HCT116 (cell line): Measurements from ENCODE around the gene MGA. TPM values are rescaled to one million over a fixed set of nuclear protein-coding genes. Genes with fewer than 3 reads are reported as not detected.

ENCODE experiments used
- ATAC-seq: fragments of 200-7000 bp; cut with Tn5 transposase; 2 replicates; pipeline ENCODE4 v1.9.1; 2020; ENCODE audit warnings: mild to moderate bottlenecking, moderate library complexity
- BruUV-seq: library from RNA; stranded (reverse); fragments of 400-500 nt; replicated peaks from 2 replicates; lab custom pipeline; 2021; lab: Mats Ljungman, UMichigan
- CTCF ChIA-PET: fragments of 300-600 bp; sonication (Branson Sonifier 250); formaldehyde crosslinking; loops from one replicate; lab custom pipeline; 2021; ENCODE audit warnings: antibody characterized with exemption; lab: Charles Lee
- POLR2A ChIA-PET: fragments of 300-600, 350-600 bp; sonication (Branson Sonifier 250); formaldehyde crosslinking; loops from one replicate; lab custom pipeline; 2021; ENCODE audit warnings: antibody characterized with exemption; lab: Charles Lee
- RAD21 ChIA-PET, 2 experiments: fragments of 300-600 bp; sonication (Branson Sonifier 250); formaldehyde crosslinking; loops; one replicate each; lab custom pipeline; 2023; ENCODE audit warnings: low total read pairs in 2 of 2; ENCODE audit not compliant: uncharacterized antibody in 2 of 2, unreplicated experiment in 2 of 2, low non-redundant PET in 1 of 2; lab: Charles Lee
- DNase-seq: peaks from one replicate; pipeline ENCODE4 v3.0.0-alpha.2; 2010; ENCODE audit warnings: low read depth, low spot score
- H2AFZ ChIP-seq: fragments of 200-600 bp; shearing (Covaris generic), sonication (generic); 2 replicates; pipeline ENCODE4 v1.6.1; 2017; ENCODE audit warnings: low read depth, mixed run types, mixed read lengths, antibody characterized with exemption, low read length; ENCODE audit not compliant: poor library complexity, severe bottlenecking
- H3K27ac ChIP-seq: 2 replicates; pipeline ENCODE4 v1.5.1; 2012; ENCODE audit warnings: low read depth, low read length
- H3K27me3 ChIP-seq: fragments of 200-600 bp; sonication (generic); 2 replicates; pipeline ENCODE4 v1.6.1; 2016; ENCODE audit warnings: mixed run types, low read length, mixed read lengths; ENCODE audit not compliant: insufficient read depth
- H3K36me3 ChIP-seq, 2 experiments: fragments of 200-500 bp in 1 of 2; fragments of 200-600 bp in 1 of 2; sonication (Bioruptor generic) in 1 of 2; sonication (generic) in 1 of 2; 2 replicates each; pipeline versions ENCODE4 v1.5.1 to v1.6.1; 2014 to 2016; ENCODE audit warnings: low read length in 2 of 2, inconsistent platforms in 1 of 2, mixed read lengths in 1 of 2, mixed run types in 1 of 2; ENCODE audit not compliant: insufficient read depth in 2 of 2, control insufficient read depth in 1 of 2
- H3K4me1 ChIP-seq, 2 experiments: fragments of 200-600 bp in 1 of 2; sonication (generic) in 1 of 2; 2 replicates each; pipeline versions ENCODE4 v1.5.1 to v1.6.1; 2012 to 2017; ENCODE audit warnings: low read length in 2 of 2, inconsistent platforms in 1 of 2, mild to moderate bottlenecking in 1 of 2, mixed read lengths in 1 of 2, mixed run types in 1 of 2, moderate library complexity in 1 of 2; ENCODE audit not compliant: insufficient read depth in 2 of 2, control insufficient read depth in 1 of 2
- H3K4me2 ChIP-seq: fragments of 200-600 bp; sonication (generic); 2 replicates; pipeline ENCODE4 v1.6.1; 2017; ENCODE audit warnings: mixed run types, low read length, mixed read lengths
- H3K4me3 ChIP-seq, 2 experiments: fragments of 200-600 bp in 1 of 2; sonication (generic) in 1 of 2; replicated peaks in 1 of 2; 2 replicates each; pipeline ENCODE4 v1.5.1; 2011 to 2016; ENCODE audit warnings: low read length in 2 of 2, control low read depth in 1 of 2, low read depth in 1 of 2, mild to moderate bottlenecking in 1 of 2, mixed read lengths in 1 of 2, mixed run types in 1 of 2
- H3K79me2 ChIP-seq: fragments of 200-600 bp; sonication (generic); 2 replicates; pipeline ENCODE4 v1.6.1; 2017; ENCODE audit warnings: mild to moderate bottlenecking, mixed run types, low read length, moderate library complexity, mixed read lengths; ENCODE audit not compliant: insufficient read depth
- H3K9ac ChIP-seq: fragments of 200-600 bp; sonication (generic); 2 replicates; pipeline ENCODE4 v1.6.1; 2016; ENCODE audit warnings: low read length, mixed read lengths
- H3K9me2 ChIP-seq: fragments of 200-600 bp; sonication (generic), shearing (Covaris generic); 2 replicates; pipeline ENCODE4 v1.6.1; 2017; ENCODE audit warnings: mixed run types, mild to moderate bottlenecking, moderate library complexity; ENCODE audit not compliant: insufficient read depth
- H3K9me3 ChIP-seq, 2 experiments: fragments of 200-500 bp in 1 of 2; fragments of 200-600 bp in 1 of 2; sonication (Bioruptor generic) in 1 of 2; sonication (generic) in 1 of 2; 2 replicates each; pipeline ENCODE4 v1.6.1; 2014 to 2017; ENCODE audit warnings: low read length in 2 of 2, mixed read lengths in 2 of 2, inconsistent platforms in 1 of 2, low read depth in 1 of 2, mild to moderate bottlenecking in 1 of 2, mixed run types in 1 of 2, moderate library complexity in 1 of 2; ENCODE audit not compliant: control insufficient read depth in 1 of 2, insufficient read depth in 1 of 2
- H4K20me1 ChIP-seq: fragments of 200-600 bp; sonication (generic), shearing (Covaris generic); 2 replicates; pipeline ENCODE4 v1.6.1; 2017; ENCODE audit warnings: mixed run types, mild to moderate bottlenecking, moderate library complexity; ENCODE audit not compliant: insufficient read depth
- CBX3 ChIP-seq: IDR thresholded peaks from 2 replicates; pipeline ENCODE4 v1.6.1; 2012; ENCODE audit warnings: low read depth
- CEBPB ChIP-seq: IDR thresholded peaks from 2 replicates; pipeline ENCODE4 v1.6.1; 2012; ENCODE audit warnings: low read depth
- EGR1 ChIP-seq: IDR thresholded peaks from 2 replicates; pipeline ENCODE4 v1.6.1; 2012; ENCODE audit warnings: low read depth
- ELF1 ChIP-seq: IDR thresholded peaks from 2 replicates; pipeline ENCODE4 v1.6.1; 2012; ENCODE audit warnings: low read depth, borderline replicate concordance
- EZH2 ChIP-seq: fragments of 200-600 bp; sonication (generic); IDR thresholded peaks from 2 replicates; pipeline ENCODE4 v1.6.1; 2017; ENCODE audit warnings: antibody characterized with exemption, mixed run types
- EZH2phosphoT487 ChIP-seq: fragments of 200-600 bp; IDR thresholded peaks from 2 replicates; pipeline ENCODE4 v1.6.1; 2018; ENCODE audit warnings: antibody characterized with exemption, borderline replicate concordance
- FOSL1 ChIP-seq: IDR thresholded peaks from 2 replicates; pipeline ENCODE4 v1.6.1; 2012; ENCODE audit warnings: low read depth
- JUND ChIP-seq: IDR thresholded peaks from 2 replicates; pipeline ENCODE4 v1.6.1; 2012
- POLR2A ChIP-seq: IDR thresholded peaks from 2 replicates; pipeline ENCODE4 v1.7.0; 2011; ENCODE audit warnings: borderline replicate concordance; ENCODE audit not compliant: insufficient read depth, insufficient read length; ENCODE audit errors: extremely low read depth
- RAD21 ChIP-seq: IDR thresholded peaks from 2 replicates; pipeline ENCODE4 v1.6.1; 2012; ENCODE audit warnings: low read depth, mild to moderate bottlenecking
- SP1 ChIP-seq: IDR thresholded peaks from 2 replicates; pipeline ENCODE4 v1.6.1; 2012; ENCODE audit warnings: low read depth
- SRF ChIP-seq: IDR thresholded peaks from 2 replicates; pipeline ENCODE4 v1.6.1; 2012; ENCODE audit warnings: low read depth
- TCF7L2 ChIP-seq: IDR thresholded peaks from 2 replicates; pipeline ENCODE4 v1.7.0; 2011; ENCODE audit warnings: borderline replicate concordance, inconsistent platforms; ENCODE audit not compliant: insufficient read depth, insufficient read length; ENCODE audit errors: extremely low read depth
- YY1 ChIP-seq: IDR thresholded peaks from 2 replicates; pipeline ENCODE4 v1.6.1; 2011; ENCODE audit warnings: low read length, low read depth, moderate library complexity, mild to moderate bottlenecking; ENCODE audit not compliant: insufficient replicate concordance; ENCODE audit errors: extremely low read depth
- ZFX ChIP-seq: fragments of 450-650 bp; IDR thresholded peaks from 2 replicates; pipeline ENCODE4 v1.6.1; 2017
- ZNF274 ChIP-seq: fragments of 200-500 bp; sonication (Bioruptor generic); IDR thresholded peaks from 2 replicates; pipeline ENCODE4 v1.6.1; 2014; ENCODE audit warnings: mild to moderate bottlenecking, low read depth, low read length, inconsistent platforms
- intact Hi-C: fragments of 100-400 bp; cut with micrococcal nuclease; formaldehyde crosslinking; loops from 2 replicates; pipeline ENCODE4 v1.10.0; 2022
- total RNA-seq: library from RNA; stranded (reverse); gene quantifications from one replicate; pipeline ENCODE4 v1.2.1, GENCODE V29; 2021; ENCODE audit not compliant: unreplicated experiment
- TF ChIP-seq, protein P1 (sequence below), 3 experiments: fragments of 200-600 bp in 1 of 3; sonication (generic) in 1 of 3; IDR thresholded peaks in 2 of 3; conservative IDR thresholded peaks in 1 of 3; 2 replicates each; pipeline ENCODE4 v1.5.1; 2012 to 2017; ENCODE audit warnings: low read depth in 2 of 3, low read length in 2 of 3, antibody characterized with exemption in 1 of 3, borderline replicate concordance in 1 of 3, control low read depth in 1 of 3, mild to moderate bottlenecking in 1 of 3, mixed read lengths in 1 of 3, mixed run types in 1 of 3, moderate library complexity in 1 of 3; ENCODE audit not compliant: insufficient read depth in 1 of 3
- TF ChIP-seq, protein P2 (sequence below): IDR thresholded peaks from 2 replicates; pipeline ENCODE4 v1.6.1; 2012
- TF ChIP-seq, protein P3 (sequence below): IDR thresholded peaks from 2 replicates; pipeline ENCODE4 v1.6.1; 2011; ENCODE audit warnings: mild to moderate bottlenecking, low read length, moderate library complexity; ENCODE audit not compliant: insufficient replicate concordance; ENCODE audit errors: extremely low read depth
- TF ChIP-seq, protein P4 (sequence below): IDR thresholded peaks from 2 replicates; pipeline ENCODE4 v1.6.1; 2012; ENCODE audit warnings: low read depth

The MGA gene
- total RNA-seq, 1 experiment from 2014 or later, result 28.9 TPM

DNA sequence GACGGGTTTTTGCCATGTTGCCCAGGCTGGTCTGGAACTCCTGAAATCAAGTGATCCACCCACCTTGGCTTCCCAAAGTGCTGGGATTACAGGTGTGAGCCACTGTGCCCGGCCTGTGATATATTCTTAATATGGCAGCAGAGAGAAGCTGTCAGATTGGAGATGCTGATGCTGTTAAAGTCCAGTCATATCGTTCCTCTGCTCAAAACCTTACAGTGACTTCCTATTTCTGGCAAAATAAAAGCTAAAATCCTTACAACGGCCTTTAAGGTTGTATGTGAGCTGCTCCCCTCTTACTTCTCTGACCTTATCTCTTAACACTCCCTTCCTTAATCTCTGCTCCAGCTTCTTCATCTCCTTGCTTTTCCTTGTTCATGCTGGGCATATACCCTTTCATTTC, 26.6 kb upstream of the MGA start:
- ChIA-PET RAD21 (no interaction called here), CTCF (interaction anchor here (1.1 kb wide), 1 partner anchor 30 kb away, joined by 3 read pairs; no protein-coding TSS in a partner anchor), POLR2A (no interaction called here)
- no peak overlapping the region for H3K27ac ChIP-seq
- H3K9me3 ChIP-seq, result no peaks in the 10 kb centered on the region
- H3K36me3 ChIP-seq, result no peaks in the 10 kb centered on the region
- BruUV-seq, result no TSS peak
- no peak overlapping the region for H2AFZ ChIP-seq
- ATAC-seq (no peak), DNase-seq (no peak)
- no peak overlapping the region for H3K4me2 ChIP-seq
- intact Hi-C loops, result no loop called here
- H3K79me2 ChIP-seq, result no peaks in the 10 kb centered on the region
- H3K27me3 ChIP-seq, result no peaks in the 10 kb centered on the region
- no peak overlapping the region for H3K4me3 ChIP-seq
- H3K4me1 ChIP-seq, result no peaks in the 10 kb centered on the region
- H3K9me2 ChIP-seq, result no peaks in the 10 kb centered on the region
- no peaks in the 10 kb centered on the region for H4K20me1 ChIP-seq
- H3K9ac ChIP-seq, result no peak overlapping the region
- TF ChIP-seq EZH2 (no peak), POLR2A (no peak), ZNF274 (no peak), SP1 (no peak), FOSL1 (no peak), EZH2phosphoT487 (no peak), RAD21 (no peak), YY1 (no peak), EGR1 (no peak), CEBPB (no peak), TCF7L2 (no peak), JUND (no peak), SRF (no peak), CBX3 (no peak), ZFX (no peak), ELF1 (no peak)
- TF ChIP-seq, protein P1, sequence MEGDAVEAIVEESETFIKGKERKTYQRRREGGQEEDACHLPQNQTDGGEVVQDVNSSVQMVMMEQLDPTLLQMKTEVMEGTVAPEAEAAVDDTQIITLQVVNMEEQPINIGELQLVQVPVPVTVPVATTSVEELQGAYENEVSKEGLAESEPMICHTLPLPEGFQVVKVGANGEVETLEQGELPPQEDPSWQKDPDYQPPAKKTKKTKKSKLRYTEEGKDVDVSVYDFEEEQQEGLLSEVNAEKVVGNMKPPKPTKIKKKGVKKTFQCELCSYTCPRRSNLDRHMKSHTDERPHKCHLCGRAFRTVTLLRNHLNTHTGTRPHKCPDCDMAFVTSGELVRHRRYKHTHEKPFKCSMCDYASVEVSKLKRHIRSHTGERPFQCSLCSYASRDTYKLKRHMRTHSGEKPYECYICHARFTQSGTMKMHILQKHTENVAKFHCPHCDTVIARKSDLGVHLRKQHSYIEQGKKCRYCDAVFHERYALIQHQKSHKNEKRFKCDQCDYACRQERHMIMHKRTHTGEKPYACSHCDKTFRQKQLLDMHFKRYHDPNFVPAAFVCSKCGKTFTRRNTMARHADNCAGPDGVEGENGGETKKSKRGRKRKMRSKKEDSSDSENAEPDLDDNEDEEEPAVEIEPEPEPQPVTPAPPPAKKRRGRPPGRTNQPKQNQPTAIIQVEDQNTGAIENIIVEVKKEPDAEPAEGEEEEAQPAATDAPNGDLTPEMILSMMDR (IDR thresholded peaks at IDR 0.05 in 2 of 3, conservative IDR thresholded peaks at IDR 0.05 in 1 of 3; ENCODE audit: borderline replicate concordance in 1 of 3, insufficient read depth in 1 of 3, low read depth in 2 of 3, low read length in 2 of 3), result no peak
- TF ChIP-seq, protein P2, sequence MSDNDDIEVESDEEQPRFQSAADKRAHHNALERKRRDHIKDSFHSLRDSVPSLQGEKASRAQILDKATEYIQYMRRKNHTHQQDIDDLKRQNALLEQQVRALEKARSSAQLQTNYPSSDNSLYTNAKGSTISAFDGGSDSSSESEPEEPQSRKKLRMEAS, result no peak
- TF ChIP-seq, protein P3, sequence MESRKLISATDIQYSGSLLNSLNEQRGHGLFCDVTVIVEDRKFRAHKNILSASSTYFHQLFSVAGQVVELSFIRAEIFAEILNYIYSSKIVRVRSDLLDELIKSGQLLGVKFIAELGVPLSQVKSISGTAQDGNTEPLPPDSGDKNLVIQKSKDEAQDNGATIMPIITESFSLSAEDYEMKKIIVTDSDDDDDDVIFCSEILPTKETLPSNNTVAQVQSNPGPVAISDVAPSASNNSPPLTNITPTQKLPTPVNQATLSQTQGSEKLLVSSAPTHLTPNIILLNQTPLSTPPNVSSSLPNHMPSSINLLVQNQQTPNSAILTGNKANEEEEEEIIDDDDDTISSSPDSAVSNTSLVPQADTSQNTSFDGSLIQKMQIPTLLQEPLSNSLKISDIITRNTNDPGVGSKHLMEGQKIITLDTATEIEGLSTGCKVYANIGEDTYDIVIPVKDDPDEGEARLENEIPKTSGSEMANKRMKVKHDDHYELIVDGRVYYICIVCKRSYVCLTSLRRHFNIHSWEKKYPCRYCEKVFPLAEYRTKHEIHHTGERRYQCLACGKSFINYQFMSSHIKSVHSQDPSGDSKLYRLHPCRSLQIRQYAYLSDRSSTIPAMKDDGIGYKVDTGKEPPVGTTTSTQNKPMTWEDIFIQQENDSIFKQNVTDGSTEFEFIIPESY, result no peak
- TF ChIP-seq, protein P4, sequence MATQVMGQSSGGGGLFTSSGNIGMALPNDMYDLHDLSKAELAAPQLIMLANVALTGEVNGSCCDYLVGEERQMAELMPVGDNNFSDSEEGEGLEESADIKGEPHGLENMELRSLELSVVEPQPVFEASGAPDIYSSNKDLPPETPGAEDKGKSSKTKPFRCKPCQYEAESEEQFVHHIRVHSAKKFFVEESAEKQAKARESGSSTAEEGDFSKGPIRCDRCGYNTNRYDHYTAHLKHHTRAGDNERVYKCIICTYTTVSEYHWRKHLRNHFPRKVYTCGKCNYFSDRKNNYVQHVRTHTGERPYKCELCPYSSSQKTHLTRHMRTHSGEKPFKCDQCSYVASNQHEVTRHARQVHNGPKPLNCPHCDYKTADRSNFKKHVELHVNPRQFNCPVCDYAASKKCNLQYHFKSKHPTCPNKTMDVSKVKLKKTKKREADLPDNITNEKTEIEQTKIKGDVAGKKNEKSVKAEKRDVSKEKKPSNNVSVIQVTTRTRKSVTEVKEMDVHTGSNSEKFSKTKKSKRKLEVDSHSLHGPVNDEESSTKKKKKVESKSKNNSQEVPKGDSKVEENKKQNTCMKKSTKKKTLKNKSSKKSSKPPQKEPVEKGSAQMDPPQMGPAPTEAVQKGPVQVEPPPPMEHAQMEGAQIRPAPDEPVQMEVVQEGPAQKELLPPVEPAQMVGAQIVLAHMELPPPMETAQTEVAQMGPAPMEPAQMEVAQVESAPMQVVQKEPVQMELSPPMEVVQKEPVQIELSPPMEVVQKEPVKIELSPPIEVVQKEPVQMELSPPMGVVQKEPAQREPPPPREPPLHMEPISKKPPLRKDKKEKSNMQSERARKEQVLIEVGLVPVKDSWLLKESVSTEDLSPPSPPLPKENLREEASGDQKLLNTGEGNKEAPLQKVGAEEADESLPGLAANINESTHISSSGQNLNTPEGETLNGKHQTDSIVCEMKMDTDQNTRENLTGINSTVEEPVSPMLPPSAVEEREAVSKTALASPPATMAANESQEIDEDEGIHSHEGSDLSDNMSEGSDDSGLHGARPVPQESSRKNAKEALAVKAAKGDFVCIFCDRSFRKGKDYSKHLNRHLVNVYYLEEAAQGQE, result no peak
- TF ChIP-seq, all 23 proteins: peak for 0
